ENCODE results near the gene NME1.
"Not testable (repeated sequence)": the region's sequence is repeated elsewhere in the genome, so short reads cannot be mapped to it uniquely, and the experiment has no call there.

NME1 gene

DNA sequence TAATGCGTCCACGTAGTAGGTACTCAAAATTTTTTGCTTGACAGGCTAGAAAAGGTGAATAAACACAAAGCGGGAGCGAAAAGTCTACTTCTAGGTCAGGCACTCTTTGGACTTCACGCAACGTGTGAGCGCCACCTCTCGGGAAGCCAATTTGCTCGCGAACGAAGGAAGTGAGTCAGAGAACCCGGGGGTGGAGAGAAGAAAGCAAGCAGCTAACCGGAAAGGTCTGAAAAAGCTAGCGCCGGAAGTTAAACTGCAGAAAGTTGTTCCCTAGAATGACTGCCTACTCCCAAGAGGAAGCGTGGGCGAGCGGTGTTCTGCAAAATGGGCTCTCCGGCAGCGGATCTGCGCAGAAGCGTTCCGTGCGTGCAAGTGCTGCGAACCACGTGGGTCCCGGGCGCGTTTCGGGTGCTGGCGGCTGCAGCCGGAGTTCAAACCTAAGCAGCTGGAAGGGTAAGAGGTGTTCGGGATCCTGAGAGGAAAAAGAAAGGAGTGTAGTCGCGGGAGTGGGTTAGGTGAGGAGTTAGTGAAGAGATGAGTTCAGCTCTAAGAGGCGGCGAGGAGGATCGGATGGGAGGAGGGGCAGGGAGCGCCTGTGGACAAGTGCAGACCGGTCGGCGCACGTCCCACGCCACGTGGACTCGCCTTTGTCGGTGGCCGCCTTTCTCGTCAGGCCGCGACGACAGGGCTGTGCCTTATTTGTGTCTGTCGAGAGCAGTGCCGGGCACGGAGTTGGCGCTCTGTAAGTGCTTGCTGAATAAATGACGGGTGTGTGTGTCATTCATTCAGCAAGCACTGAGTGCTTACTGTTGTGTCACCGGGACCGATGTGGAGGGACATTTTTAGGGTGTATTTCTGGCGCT, at the start of gene NME1:
Gene NME1, plus strand, starts transcription at position 350 of the 863 bp plus-strand sequence. CDS start 2,096 bp downstream, outside the sequence.
- DNase-seq (ENCODE audit: low spot score): peak; percentile 99

DNA sequence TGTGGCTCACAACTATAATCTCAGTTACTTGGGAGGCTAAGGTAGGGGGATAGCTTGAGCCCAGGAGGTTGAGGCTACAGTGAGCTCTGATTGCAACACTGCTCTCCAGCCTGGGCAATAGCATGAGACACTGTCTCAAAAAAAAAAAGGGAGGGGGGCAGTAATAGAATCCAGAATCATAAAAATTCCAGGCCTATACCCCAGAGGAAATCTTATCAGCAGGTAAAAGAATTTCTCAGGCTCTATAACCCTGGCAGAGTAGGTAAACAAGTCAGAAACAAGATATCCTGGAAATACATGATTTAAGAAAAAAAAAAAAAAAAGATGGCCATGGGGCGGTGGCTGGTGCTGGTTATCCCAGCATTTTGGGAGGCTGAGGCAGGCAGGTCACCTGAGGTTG, 45.6 kb upstream of the NME1 start:
- DNase-seq (ENCODE audit: low spot score): no peak

DNA sequence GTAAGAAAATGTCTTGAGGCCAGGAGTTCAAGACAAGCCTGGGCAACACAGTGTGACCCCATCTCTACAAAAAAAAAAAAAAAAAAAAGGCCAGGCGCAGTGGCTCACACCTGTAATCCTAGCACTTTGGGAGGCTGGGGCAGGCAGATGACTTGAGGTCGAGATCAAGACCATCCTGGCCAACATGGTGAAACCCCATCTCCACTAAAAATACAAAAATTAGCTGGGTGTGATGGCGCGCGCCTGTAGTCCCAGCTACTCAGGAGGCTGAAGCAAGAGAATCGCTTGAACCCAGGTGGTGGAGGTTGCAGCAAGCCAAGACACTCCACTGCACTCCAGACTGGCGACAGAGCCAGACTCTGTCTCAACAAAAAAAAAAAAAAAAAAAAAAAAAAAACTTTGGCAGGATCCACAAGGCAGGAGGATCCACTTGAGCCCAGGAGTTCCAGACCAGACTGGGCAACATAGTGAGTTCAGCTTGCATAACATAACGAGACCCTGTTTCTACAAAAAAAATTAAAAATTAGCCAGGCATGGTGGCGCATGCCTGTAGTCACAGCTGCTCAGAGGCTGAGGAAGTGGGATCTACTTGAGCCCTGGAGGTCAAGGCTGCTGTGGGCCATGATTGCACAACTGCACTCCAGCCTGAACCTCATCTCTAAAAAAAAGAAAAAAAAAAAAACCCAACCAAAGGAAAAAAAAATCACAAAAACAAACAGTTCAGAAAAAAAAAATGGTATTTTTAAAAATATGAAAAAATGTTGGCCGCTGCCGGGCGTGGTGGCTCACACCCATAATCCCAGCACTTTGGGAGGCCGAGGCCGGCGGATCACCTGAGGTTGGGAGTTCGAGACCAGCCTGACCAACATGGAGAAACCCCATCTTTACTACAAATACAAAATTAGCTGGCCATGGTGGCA, 40.8 kb upstream of the NME1 start:
- not testable (repeated sequence) for DNase-seq (ENCODE audit: low spot score)

DNA sequence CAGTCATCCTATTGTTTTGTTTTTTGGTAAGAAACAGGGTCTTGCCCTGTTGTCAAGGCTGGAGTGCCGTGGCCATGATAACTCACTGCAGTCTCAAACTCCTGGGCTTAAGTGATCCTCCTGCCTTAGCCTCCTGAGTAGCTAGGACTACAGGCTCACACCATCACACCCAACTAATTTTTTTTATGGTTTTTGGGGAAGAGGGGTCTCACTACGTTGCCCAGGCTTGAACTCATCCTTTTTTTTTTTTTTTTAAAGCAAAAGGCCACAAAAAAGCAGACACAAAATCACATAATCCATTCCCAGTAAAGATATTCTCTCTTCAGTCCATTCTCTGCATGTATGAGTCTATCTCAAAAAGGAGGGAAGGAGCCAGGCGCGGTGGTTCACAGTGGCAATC, 38.2 kb upstream of the NME1 start:
- no peak for DNase-seq (ENCODE audit: low spot score)

DNA sequence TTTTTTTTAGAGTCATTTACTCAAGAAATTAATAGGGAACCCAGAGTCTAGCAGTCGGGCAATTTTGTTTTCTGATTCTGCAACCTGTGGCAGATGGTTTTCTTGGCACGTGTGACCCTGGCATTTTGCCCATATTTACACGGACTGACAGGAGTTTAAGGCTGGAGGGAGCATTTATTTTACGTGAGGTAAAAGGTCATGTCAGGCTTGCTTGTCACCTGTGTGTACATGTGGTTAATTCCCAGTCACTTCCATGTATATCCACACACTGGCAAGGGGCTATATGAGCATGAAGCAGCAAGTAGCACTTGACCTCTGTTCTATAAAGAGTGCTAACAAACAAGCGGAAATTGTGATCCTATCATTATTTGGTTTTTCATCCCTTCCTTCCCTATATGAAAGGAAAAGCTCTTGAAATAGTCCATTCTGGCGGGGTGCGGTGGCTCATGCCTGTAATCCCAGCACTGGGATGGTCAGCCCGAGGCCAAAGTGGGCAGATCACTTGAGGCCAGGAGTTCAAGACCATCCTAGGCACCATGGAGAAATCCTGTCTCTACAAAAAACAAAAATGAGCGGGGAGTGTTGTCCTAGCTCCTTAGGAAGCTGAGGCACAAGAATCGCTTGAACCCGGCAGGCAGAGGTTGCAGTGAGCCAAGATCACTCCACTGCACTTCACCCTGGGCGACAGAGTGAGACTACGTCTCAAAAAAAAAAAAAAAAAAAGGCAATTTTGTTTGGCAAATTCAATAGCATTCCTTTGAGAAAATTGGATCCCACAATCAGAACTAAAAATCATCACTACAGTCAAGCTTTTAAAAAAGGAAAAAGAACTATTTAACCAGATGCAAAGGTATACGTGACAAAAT, 34.8 kb upstream of the NME1 start:
- DNase-seq (ENCODE audit: low spot score): no peak

- no peak for DNase-seq (ENCODE audit: low spot score)
These were observed 33.7 kb upstream of the NME1 start for GRCh38 chr17:51119415-51120356.

- peak; percentile 48 for DNase-seq (ENCODE audit: low spot score)
These were observed 33.0 kb upstream of the NME1 start for GRCh38 chr17:51120357-51120738.

- DNase-seq (ENCODE audit: low spot score): peak; percentile 93
These were observed 32.4 kb upstream of the NME1 start, which contains the start of gene SPAG9 for GRCh38 chr17:51120739-51121619. TSS of gene SPAG9 (minus strand) at chr17:51120868. CDS start at chr17:51120656, 212 bp downstream.

DNA sequence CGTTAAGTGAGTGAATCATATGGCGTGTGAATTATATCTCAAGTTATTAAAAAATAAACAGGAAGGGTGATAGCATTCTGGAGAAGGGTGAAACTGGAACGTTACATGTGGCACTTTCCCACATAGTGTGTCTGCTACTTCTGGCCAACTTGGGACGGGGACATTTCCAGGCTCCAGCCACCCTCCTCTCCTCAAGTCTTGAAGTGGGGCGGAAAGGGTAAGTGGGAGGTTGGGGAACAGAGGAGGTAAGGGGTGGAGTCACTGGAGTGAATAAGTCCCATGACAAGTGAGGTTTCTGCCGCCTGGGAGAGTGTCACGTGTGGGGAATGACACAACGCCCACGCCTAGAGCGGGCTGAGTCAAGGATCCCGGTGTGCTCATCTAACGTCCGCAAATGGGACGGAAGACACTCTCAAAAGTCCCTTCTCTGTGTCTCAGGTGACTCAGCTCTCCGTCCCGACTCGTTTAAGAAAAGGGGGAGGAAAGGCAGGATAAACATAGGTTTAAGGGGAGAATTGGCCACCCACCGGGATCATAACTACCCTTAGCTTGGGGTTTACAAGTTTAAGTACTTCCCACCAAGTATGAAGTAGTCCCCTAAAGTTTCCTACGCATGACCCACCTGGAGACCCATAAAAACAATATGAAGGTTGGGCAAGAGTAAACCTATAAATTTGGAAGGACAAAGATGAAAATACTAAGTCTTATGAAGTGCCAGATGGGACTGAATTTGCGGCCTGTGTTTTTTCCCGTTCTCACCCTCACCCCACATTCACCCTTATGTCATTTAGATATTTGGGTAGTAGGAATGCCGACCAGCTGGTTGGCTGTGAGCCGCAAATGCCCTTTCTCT, 31.5 kb upstream of the NME1 start:
- peak; percentile 92 for DNase-seq (ENCODE audit: low spot score)

DNA sequence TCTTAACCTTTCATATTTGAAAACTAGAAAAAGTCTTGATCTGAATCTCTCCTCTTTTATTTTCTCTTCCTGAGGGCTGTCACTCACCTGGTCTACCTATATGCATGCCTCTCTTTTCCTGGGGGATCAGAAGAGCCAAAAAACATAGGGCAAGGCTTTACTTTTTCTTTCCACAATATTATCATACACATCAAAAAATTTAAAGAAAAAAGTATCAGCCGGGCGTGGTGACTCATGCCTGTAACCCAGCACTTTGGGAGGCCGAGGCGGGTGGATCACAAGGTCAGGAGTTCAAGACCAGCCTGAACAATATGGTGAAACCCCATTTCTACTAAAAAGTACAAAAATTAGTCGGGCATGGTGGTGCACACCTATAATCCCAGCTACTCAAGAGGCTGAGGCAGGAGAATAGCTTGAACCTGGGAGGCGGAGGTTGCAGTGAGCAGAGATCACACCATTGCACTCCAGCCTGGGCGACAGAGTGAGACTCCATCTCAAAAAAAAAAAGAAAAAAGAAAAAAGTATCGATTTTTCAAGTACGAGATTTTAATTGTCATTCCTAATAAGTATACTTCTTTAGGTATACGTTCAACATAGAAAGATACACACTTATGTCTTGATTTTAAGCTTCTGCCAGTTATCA, 30.8 kb upstream of the NME1 start:
- not testable (repeated sequence) for DNase-seq (ENCODE audit: low spot score)

- DNase-seq (ENCODE audit: low spot score): no peak
These were observed 28.5 kb upstream of the NME1 start for GRCh38 chr17:51124640-51125503.

DNA sequence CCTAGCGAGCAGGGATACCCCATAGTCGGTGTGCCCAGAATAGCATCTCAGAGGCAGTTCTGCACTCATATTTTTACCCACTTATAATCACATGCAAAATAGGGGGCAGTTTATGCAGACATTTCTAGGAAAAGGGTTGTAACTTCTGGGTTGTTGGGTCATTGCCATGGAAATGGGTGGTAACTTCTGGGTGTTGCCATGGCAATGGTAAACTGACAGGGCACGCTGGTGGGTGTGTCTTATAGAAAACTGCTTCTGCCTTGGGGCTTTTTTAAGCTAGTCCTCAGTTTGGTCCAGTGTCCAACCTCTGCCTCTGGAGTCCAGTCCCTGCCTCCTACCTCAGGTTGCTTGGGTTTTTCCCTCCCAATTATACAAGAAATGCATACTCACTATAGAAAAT, 25.3 kb upstream of the NME1 start:
- DNase-seq (ENCODE audit: low spot score): no peak

DNA sequence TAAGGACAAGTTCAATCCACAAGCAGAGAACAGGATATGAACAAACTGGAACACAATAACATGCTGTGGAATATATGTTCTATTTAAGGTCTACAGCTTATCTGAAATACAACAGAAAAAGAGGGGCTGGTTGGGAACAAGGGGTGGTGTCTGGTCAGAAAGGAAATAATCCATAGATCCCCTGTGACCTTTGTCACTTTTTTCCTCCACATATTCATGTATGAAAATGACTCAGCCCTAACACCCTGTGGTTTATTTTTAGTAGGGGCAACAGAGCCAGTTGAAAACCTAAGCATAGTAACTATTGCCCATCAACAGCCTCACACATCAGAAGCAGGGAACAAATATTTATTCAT, 20.4 kb upstream of the NME1 start:
- DNase-seq (ENCODE audit: low spot score): no peak

GRCh38 chr17:51133365-51133764, 20.0 kb upstream of the NME1 start:
- no peak for DNase-seq (ENCODE audit: low spot score)

GRCh38 chr17:51135956-51136355, 17.4 kb upstream of the NME1 start:
- no peak for DNase-seq (ENCODE audit: low spot score)

- DNase-seq (ENCODE audit: low spot score): no peak
These were observed 10.8 kb upstream of the NME1 start for GRCh38 chr17:51142597-51142996.
